HG02678 (cell line): ENCODE measurements around the gene DCAF15.

Experiments
- ATAC-seq: cut with Tn5 transposase; IDR thresholded peaks from one replicate; pipeline ENCODE4 v1.9.1; 2021; ENCODE audit warnings: mild to moderate bottlenecking, moderate library complexity; ENCODE audit not compliant: unreplicated experiment

Gene DCAF15

DNA sequence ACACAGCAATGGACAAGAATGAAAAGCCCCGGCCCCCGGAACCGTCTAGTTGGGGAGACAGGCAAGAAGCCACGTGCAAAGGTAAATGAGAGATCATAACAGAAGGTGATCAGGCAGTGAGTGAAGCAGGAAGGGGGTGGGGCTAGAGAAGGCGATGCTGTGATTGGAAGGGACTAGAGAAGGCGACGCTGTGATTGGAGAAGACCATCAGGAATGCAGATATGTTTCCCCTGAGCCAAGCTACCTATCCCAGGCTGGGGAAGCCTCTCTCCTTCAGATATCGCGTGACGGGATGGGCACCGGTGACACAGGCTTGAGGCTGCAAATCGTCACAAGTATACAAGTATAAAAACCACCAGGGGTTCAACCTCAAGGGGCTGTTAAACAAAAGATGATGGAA lies 21.8 kb downstream of the DCAF15 start:
- no peak for ATAC-seq

DNA sequence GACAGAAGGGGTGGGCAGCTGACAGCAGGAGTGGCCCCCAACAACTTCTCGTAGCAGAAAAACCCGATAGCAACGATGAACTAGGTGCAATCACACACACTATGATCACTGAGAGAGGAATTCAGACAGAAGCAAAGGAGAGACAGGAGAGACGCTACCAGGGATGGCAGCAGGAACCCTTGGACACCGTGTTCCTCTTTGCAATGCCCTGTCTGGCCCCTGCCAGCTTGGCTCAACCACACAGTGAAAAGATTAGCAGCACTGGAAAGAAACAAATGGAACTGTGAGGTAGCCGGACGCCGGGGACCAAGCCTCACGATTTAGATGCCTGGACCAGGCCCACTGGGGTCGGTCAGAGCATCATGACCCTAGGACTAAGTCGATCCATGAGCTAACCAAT lies 23.6 kb downstream of the DCAF15 start:
- no peak for ATAC-seq

GRCh38 chr19:13976446-13976845 lies 24.1 kb downstream of the DCAF15 start:
- no peak for ATAC-seq

- ATAC-seq: no peak
These were observed 25.5 kb downstream of the DCAF15 start for GRCh38 chr19:13977803-13978202.

DNA sequence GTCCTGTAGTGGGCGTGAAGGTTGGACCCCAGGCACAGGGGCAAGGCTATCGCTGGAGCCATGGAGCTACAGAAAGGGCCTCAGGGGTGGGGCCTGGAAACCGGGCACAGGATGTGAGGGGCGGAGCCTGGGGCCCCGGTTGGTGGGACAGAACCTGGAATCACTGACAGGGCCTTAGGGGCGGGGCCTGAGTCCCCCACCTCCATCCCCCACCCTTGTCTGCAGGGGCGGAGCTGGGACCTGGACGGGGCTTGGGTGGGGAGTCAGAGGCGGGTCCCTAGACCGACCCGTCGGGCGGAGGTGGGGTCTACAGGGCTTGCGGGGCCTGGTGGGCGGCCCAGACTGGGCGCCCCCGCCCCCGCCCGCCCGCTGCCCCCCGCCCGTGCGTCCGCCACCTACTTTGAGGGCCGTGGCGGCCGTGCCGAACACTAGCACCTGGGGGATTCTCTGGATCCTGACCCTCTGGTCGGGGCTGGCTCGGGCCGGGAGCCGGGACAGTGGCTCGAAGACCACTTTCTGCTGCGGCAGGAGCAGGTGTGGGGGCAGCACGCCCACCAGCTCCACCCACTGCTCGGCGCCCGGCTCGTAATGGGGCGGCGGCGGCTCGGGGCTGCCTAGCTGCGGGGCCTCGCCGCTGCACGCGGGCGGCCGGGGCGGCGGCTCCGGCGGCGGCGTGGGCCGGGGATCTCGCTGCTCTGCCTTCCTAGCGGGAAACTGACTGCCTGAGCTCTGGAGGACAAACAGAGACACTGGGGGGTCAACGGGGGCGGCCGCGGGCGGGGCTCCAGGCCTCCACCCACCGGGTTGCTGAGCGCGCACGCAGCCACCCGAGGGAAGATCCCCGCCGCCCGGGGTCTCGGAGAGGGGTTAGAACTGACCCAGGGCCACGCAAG lies 26.3 kb downstream of the DCAF15 start:
- ATAC-seq: no peak

GRCh38 chr19:13979244-13979615 lies 26.9 kb downstream of the DCAF15 start:
- no peak for ATAC-seq

GRCh38 chr19:13979686-13980085 lies 27.4 kb downstream of the DCAF15 start:
- ATAC-seq: no peak

DNA sequence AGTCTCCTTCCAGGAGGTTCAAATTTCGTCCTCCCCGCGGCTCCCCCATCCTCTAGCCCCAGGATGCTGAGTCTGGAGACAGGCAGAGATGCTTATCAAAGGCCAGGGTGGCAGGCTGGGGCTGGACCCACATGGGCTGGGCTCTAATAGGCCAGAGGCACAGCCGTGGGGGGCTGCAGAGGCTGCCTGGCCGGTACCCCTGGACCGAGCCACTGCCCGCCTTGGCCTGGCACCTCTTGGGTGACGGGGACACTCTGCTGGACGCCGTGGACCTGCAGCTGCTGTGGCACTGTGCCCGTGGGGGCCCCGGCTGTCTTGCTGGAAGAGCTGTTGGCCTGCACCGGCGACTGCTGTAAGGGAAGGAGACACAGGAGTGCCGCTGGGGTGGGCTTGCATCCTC lies 28.0 kb downstream of the DCAF15 start:
- ATAC-seq: no peak

DNA sequence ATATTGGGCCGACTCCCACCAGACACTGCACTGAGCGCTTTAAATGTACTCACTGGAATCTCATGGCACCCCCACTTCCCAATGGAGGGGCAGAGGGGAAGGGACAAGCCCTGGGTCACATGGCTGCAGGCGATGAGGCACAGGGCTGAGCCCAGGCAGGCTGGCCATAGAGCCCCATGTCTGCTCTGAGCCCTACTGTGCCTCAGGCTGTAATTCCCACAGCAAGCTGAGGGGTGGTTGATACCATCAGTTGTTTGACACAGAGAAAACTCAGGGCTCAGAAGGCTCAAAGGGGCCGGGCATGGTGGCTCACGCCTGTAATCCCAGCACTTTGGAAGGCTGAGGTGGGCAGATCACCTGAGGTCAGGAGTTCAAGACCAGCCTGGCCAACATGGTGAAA lies 28.7 kb downstream of the DCAF15 start:
- no peak for ATAC-seq

DNA sequence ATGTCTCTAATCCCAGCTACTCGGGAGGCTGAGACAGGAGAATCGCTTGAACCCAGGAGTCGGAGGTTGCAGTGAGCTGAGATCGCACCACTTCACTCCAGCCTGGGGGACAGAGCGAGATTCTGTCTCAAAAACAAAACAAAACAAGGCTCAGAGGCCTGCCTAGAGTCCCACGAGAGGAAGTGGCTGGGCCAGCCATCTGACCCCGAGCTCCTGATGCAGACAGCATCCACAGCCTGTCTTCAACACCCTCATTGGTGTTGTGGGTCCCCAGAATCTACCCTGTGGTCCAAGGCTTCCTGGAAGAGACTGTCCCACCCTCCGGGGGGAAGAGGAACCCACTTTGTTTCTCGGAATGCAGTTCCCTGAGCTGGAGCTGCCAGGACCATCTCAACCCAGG lies 29.2 kb downstream of the DCAF15 start:
- no peak for ATAC-seq

DNA sequence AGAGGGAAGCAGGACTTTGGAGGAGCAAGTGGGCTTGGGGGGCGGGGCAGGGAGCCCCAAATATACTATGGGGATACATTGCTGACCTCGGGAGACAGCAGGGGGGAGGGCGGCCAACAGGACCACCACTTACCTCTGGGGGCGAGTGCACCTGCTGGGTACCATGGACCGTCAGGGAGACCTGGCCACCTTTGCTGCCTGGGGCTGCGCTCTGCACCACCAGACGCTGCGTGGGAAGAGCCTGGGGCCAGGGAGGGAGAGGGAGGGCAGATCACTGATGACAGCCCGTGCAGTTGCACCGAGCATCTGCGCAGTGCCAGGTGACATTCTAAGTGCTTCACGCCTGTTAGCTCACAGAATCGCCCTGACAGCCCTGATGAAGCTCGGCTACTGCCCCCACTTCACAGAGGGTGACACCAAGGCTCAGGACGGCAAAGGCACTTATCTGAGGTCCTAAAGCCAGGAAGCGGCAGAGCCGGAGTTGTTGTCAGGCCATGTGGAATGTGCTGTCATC lies 29.7 kb downstream of the DCAF15 start:
- ATAC-seq: no peak

GRCh38 chr19:13982773-13983172 lies 30.5 kb downstream of the DCAF15 start:
- ATAC-seq: no peak

GRCh38 chr19:13983213-13983889 lies 31.0 kb downstream of the DCAF15 start:
- ATAC-seq: no peak

DNA sequence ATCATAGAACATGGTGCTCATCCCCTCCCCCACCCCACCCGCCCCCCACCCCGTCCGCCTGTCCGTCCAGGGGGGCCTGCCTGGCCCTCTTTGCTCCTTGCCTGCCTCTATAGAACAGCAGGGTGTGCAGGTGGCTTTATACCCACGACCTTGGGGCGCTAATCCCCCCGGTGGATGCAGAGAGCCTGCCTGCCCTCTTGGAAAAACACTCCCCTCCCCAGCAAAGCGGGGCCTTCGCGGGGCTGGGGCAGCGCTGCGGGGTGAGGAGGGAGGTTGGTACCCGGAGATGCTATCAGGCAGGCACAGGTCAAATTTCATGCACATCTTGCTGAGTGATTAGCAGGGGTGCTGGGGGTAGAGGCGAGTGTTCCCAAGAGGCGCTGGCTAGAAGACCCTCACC lies 31.9 kb downstream of the DCAF15 start:
- ATAC-seq: no peak

DNA sequence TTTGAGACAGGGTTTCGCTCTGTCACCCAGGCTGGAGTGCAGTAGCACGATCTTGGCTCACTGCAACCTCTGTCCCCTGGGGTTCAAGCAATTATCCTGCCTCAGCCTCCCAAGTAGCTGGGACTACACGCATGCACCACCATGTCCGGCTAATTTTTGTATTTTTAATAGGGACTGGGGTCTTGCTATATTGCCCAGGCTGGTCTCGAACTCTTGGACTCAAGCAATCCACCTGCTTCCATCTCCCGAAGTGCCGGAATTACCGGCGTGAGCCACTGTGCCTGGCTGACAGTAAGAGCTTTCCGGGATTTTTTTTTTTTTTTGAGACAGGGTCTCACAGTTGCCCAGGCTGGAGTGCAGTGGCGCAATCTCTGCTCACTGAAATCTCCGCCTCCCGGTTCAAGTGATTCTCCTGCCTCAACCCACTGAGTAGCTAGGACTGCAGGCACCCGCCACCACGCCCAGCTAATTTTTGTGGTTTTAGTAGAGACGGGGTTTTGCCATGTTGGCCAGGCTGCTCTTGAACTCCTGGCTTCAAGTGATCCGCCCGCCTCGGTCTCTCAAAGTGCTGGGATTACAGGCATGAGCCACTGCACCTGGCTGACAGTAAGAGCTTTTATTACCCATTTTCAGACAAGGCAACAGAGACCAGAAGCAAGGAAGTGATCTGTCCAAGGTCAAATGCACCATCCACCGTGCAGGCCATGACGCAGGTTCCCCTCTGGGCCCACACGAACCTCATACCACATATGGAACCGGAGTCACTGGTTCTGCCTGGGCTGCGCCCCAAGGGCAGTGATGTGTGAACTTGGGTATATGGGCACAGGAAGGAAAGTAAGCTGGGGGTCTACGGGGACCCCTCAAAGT lies 32.8 kb downstream of the DCAF15 start:
- no peak for ATAC-seq

- peak; percentile 17 for ATAC-seq
These were observed 33.5 kb downstream of the DCAF15 start for GRCh38 chr19:13985771-13986347.

GRCh38 chr19:13986348-13986904 lies 34.1 kb downstream of the DCAF15 start:
- peak; percentile 86 for ATAC-seq

- no peak for ATAC-seq
These were observed 35.0 kb downstream of the DCAF15 start for GRCh38 chr19:13987101-13987890.

DNA sequence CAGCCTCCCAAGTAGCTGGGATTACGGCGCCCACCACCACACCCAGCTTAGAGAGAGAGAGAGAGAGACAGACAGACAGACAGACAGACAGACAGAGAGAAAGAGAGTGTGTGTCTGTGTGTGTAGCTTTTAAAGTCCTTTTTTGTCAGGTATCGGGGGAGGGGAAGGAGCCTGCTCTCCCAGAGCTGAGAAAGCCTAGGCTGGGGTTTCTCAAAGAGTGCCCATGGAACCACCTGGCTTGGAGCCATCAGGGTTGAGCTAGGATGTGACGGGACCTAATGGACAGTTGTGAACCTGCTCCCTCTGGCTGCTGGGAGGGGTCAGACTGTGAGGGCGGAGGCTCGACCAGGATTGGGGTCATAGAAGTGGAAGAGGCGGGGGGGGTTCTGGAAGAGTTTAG lies 37.2 kb downstream of the DCAF15 start:
- no peak for ATAC-seq

DNA sequence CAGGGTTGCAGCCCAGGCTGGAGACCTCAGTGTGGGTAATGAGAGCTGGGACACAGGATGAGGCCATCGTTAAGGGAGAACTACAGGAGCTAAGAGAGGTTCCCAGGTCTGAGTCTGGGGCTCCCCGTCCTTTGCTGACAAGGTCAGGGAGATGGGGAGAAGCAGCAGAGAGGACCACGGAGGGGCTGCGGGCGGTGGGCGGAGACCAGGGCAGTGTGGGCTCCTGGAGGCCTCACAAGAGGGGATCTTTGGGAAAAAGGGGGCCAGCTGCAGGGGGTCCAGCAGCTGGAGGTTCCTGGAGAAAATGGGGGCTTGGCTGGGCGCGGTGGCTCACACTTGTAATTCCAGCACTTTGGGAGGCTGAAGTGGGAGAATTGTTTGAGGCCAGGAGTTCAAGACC lies 37.8 kb downstream of the DCAF15 start:
- ATAC-seq: no peak
